SK-N-SH (cell line): ENCODE results near the gene ADAMTS16. TPM values are rescaled to one million over a fixed set of nuclear protein-coding genes. Genes with fewer than 3 reads are reported as not detected.

Experiments
- CTCF ChIA-PET: fragments of 300-600, 350-600 bp; formaldehyde crosslinking; extraction: SDS; loops from one replicate; lab custom pipeline; 2021; lab: Yijun Ruan, JAX
- POLR2A ChIA-PET: fragments of 350-600 bp; sonication (Branson Sonifier 250); formaldehyde crosslinking; extraction: SDS; loops from one replicate; lab custom pipeline; 2020; ENCODE audit warnings: antibody characterized with exemption, inconsistent platforms; lab: Yijun Ruan, JAX
- DNase-seq: peaks from one replicate; pipeline ENCODE4 v3.0.0; 2012
- H2AFZ ChIP-seq: fragments of 200-600 bp; sonication (generic); 2 replicates; pipeline ENCODE4 v1.8.1; 2016; ENCODE audit warnings: antibody characterized with exemption, mild to moderate bottlenecking, low read depth
- H3F3A ChIP-seq: fragments of 200-600 bp; sonication (generic); replicated peaks from 2 replicates; pipeline ENCODE3; 2016; ENCODE audit warnings: antibody characterized with exemption, mild to moderate bottlenecking; ENCODE audit not compliant: insufficient read depth
- H3K27ac ChIP-seq, 2 experiments: fragments of 200-500 bp in 1 of 2; fragments of 200-600 bp in 1 of 2; sonication (Bioruptor generic) in 1 of 2; sonication (generic), shearing (Covaris generic) in 1 of 2; 2 replicates each; pipeline versions ENCODE4 v1.5.1 to v1.6.1; 2014 to 2016; ENCODE audit warnings: low read depth in 2 of 2, inconsistent platforms in 1 of 2, low read length in 1 of 2, mild to moderate bottlenecking in 1 of 2, mixed read lengths in 1 of 2
- H3K27me3 ChIP-seq: fragments of 200-600 bp; sonication (generic), shearing (Covaris generic); 2 replicates; pipeline ENCODE4 v1.6.1; 2016; ENCODE audit warnings: mixed run types; ENCODE audit not compliant: insufficient read depth
- H3K36me3 ChIP-seq, 2 experiments: fragments of 200-500 bp in 1 of 2; fragments of 200-600 bp in 1 of 2; sonication (Bioruptor generic) in 1 of 2; sonication (generic) in 1 of 2; replicated peaks in 1 of 2; 2 replicates each; pipeline versions ENCODE3 to v1.5.1; 2014 to 2016; ENCODE audit warnings: low read length in 1 of 2, mild to moderate bottlenecking in 1 of 2; ENCODE audit not compliant: insufficient read depth in 2 of 2, control insufficient read depth in 1 of 2
- H3K4me1 ChIP-seq, 2 experiments: fragments of 200-500 bp in 1 of 2; fragments of 200-600 bp in 1 of 2; sonication (Bioruptor generic) in 1 of 2; sonication (generic), shearing (Covaris generic) in 1 of 2; 2 replicates each; pipeline versions ENCODE4 v1.5.1 to v1.6.1; 2014 to 2016; ENCODE audit warnings: low read depth in 1 of 2, low read length in 1 of 2, mixed run types in 1 of 2; ENCODE audit not compliant: insufficient read depth in 2 of 2, control insufficient read depth in 1 of 2
- H3K4me2 ChIP-seq: fragments of 200-600 bp; sonication (generic), shearing (Covaris generic); 2 replicates; pipeline ENCODE4 v1.6.1; 2017; ENCODE audit warnings: mixed run types
- H3K4me3 ChIP-seq, 2 experiments: fragments of 200-500 bp in 1 of 2; fragments of 200-600 bp in 1 of 2; sonication (Bioruptor generic) in 1 of 2; sonication (generic), shearing (Covaris generic) in 1 of 2; 2 replicates each; pipeline versions ENCODE4 v1.5.1 to v1.8.1; 2014 to 2016; ENCODE audit warnings: low read depth in 2 of 2, inconsistent platforms in 1 of 2, low read length in 1 of 2, mild to moderate bottlenecking in 1 of 2, mixed read lengths in 1 of 2, moderate library complexity in 1 of 2
- H3K79me2 ChIP-seq: fragments of 200-600 bp; sonication (generic); 2 replicates; pipeline ENCODE4 v1.8.1; 2017; ENCODE audit warnings: mild to moderate bottlenecking; ENCODE audit not compliant: insufficient read depth
- H3K9ac ChIP-seq: fragments of 200-600 bp; sonication (generic); 2 replicates; pipeline ENCODE4 v1.6.1; 2017; ENCODE audit warnings: mixed run types
- H3K9me2 ChIP-seq: fragments of 200-600 bp; sonication (generic); 2 replicates; pipeline ENCODE4 v1.6.1; 2017; ENCODE audit warnings: mixed run types
- H3K9me3 ChIP-seq: fragments of 200-600 bp; sonication (generic); 2 replicates; pipeline ENCODE4 v1.6.1; 2017; ENCODE audit warnings: mixed run types, mild to moderate bottlenecking, moderate library complexity
- H4K20me1 ChIP-seq: fragments of 200-600 bp; sonication (generic); 2 replicates; pipeline ENCODE4 v1.6.1; 2017; ENCODE audit warnings: mild to moderate bottlenecking, mixed run types; ENCODE audit not compliant: insufficient read depth
- CHD2 ChIP-seq: fragments of 150-350 bp; IDR thresholded peaks from 2 replicates; pipeline ENCODE4 v1.6.1; 2018; ENCODE audit warnings: low read length; ENCODE audit not compliant: partially characterized antibody
- EP300 ChIP-seq, 2 experiments: IDR thresholded peaks; 2 replicates each; pipeline versions ENCODE4 v1.4.0 to v1.6.1; 2012; ENCODE audit warnings: borderline replicate concordance in 1 of 2, low read depth in 1 of 2, low read length in 1 of 2
- EZH2phosphoT487 ChIP-seq: fragments of 200-600 bp; sonication (generic); IDR thresholded peaks from 2 replicates; pipeline ENCODE4 v1.6.1; 2017; ENCODE audit warnings: low read depth, mixed run types, mild to moderate bottlenecking, antibody characterized with exemption, moderate library complexity, borderline replicate concordance
- FOXJ3 ChIP-seq: sonication (generic); formaldehyde crosslinking; IDR thresholded peaks from 2 replicates; pipeline ENCODE4 v1.5.1; 2020; ENCODE audit warnings: mild to moderate bottlenecking, missing genetic modification reagents
- GATA2 ChIP-seq: sonication (generic); formaldehyde crosslinking; IDR thresholded peaks from 2 replicates; pipeline ENCODE4 v1.5.0; 2020; ENCODE audit warnings: mild to moderate bottlenecking, missing genetic modification reagents
- JUND ChIP-seq: IDR thresholded peaks from 2 replicates; pipeline ENCODE4 v1.4.0; 2012
- MEF2A ChIP-seq: IDR thresholded peaks from 2 replicates; pipeline ENCODE4 v1.4.0; 2012; ENCODE audit warnings: low read depth, borderline replicate concordance
- NRF1 ChIP-seq: IDR thresholded peaks from 2 replicates; pipeline ENCODE4 v1.6.1; 2012; ENCODE audit warnings: low read depth, mild to moderate bottlenecking, low read length
- RFX5 ChIP-seq: IDR thresholded peaks from 2 replicates; pipeline ENCODE4 v1.6.1; 2012; ENCODE audit warnings: mild to moderate bottlenecking, improper control_type of control experiment, low read length
- RXRA ChIP-seq: IDR thresholded peaks from 2 replicates; pipeline ENCODE4 v1.4.0; 2012; ENCODE audit warnings: low read depth, mild to moderate bottlenecking, borderline replicate concordance
- SMC3 ChIP-seq: IDR thresholded peaks from 2 replicates; pipeline ENCODE4 v1.6.1; 2012; ENCODE audit warnings: low read depth, low read length, improper control_type of control experiment
- TCF12 ChIP-seq: IDR thresholded peaks from 2 replicates; pipeline ENCODE4 v1.4.0; 2012
- WGBS: methylation state at CpG from one replicate; pipeline ENCODE4 v1.1.6; 2017; ENCODE audit warnings: low lambda C conversion rate; 5-methylcytosine and 5-hydroxymethylcytosine counted together
- polyA plus RNA-seq, 3 experiments: library from polyadenylated mRNA; depleted of rRNA; stranded (reverse); fragments of >200 nt; gene quantifications; 2 replicates each; pipeline ENCODE4 v1.2.3, GENCODE V29; 2012
- TF ChIP-seq, protein P1 (sequence below): IDR thresholded peaks from 2 replicates; pipeline ENCODE4 v1.4.0; 2012; ENCODE audit warnings: low read depth, borderline replicate concordance
- TF ChIP-seq, protein P2 (sequence below): IDR thresholded peaks from 2 replicates; pipeline ENCODE4 v1.4.0; 2012; ENCODE audit warnings: low read depth, borderline replicate concordance
- TF ChIP-seq, protein P3 (sequence below): IDR thresholded peaks from 2 replicates; pipeline ENCODE4 v1.6.1; 2012; ENCODE audit warnings: mild to moderate bottlenecking, low read depth, low read length, moderate library complexity

ADAMTS16 gene
- polyA plus RNA-seq, 1 of the 3 experiments (the other 2 are of a cell fraction) = not detected

DNA sequence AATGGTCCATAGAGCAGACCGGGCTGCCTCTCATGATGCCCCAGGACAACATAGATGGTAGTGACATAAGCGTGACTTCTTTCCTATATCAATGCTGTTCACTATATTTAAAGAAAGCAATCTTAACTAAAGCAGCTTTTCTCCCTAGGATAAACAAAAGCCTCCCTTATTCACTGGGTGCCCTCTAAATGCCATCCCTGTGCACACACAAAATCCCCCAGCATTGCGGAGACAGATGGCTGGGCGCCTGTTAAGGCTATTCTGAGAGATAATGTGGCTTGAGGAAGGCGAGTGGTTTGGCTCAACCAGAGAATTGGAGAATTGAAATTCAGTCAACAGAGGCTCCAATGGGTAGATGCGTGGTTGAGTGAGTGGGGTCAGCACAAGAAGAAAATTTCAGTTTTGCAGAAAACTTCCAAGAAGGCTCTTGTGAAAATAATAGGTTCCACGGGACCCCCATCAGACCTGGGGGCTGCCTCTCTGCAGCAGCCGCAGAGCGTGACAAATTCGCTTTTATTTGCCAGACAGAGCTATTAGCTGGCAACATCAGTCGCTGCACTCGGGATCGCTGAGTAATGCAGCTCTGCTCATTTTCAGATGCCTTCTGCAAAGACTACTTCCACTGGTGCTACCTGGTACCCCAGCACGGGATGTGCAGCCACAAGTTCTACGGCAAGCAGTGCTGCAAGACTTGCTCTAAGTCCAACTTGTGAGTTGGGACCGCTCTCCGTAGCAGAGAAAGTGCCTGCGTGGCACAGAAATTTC lies 178.5 kb downstream of the ADAMTS16 start:
- ChIA-PET CTCF (interaction anchor here (1.0 to 1.1 kb wide), 2 partner anchors 13 to 22 kb away, joined by 3 to 5 read pairs; no protein-coding TSS in a partner anchor), POLR2A (no interaction called here)
- no peak overlapping the region for H3K27ac ChIP-seq
- H3K27me3 ChIP-seq = no peaks in the 10 kb centered on the region
- H2AFZ ChIP-seq = no peak overlapping the region
- H3K4me1 ChIP-seq = peaks cover 9% of the 10 kb centered on the region in 2 experiments; a peak in 2 of 4 replicates
- TF ChIP-seq RFX5 = no peak
- no peak for TF ChIP-seq SMC3
- no peak for TF ChIP-seq CHD2
- no peak for TF ChIP-seq MEF2A
- TF ChIP-seq EZH2phosphoT487 = no peak
- no peak for TF ChIP-seq JUND
- TF ChIP-seq NRF1 = no peak
- TF ChIP-seq, protein P1, sequence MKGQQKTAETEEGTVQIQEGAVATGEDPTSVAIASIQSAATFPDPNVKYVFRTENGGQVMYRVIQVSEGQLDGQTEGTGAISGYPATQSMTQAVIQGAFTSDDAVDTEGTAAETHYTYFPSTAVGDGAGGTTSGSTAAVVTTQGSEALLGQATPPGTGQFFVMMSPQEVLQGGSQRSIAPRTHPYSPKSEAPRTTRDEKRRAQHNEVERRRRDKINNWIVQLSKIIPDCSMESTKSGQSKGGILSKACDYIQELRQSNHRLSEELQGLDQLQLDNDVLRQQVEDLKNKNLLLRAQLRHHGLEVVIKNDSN = no peak
- TF ChIP-seq, protein P2, sequence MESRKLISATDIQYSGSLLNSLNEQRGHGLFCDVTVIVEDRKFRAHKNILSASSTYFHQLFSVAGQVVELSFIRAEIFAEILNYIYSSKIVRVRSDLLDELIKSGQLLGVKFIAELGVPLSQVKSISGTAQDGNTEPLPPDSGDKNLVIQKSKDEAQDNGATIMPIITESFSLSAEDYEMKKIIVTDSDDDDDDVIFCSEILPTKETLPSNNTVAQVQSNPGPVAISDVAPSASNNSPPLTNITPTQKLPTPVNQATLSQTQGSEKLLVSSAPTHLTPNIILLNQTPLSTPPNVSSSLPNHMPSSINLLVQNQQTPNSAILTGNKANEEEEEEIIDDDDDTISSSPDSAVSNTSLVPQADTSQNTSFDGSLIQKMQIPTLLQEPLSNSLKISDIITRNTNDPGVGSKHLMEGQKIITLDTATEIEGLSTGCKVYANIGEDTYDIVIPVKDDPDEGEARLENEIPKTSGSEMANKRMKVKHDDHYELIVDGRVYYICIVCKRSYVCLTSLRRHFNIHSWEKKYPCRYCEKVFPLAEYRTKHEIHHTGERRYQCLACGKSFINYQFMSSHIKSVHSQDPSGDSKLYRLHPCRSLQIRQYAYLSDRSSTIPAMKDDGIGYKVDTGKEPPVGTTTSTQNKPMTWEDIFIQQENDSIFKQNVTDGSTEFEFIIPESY = no peak
- no peak for TF ChIP-seq RXRA
- no peak for TF ChIP-seq TCF12
- no peak for TF ChIP-seq GATA2 (CRISPR knock-in tag)
- no peak for TF ChIP-seq EP300 (IDR thresholded peaks at IDR 0.05; ENCODE audit: borderline replicate concordance in 1 of 2, low read depth in 1 of 2, low read length in 1 of 2)
- TF ChIP-seq FOXJ3 (CRISPR knock-in tag) = no peak
- TF ChIP-seq, protein P3, sequence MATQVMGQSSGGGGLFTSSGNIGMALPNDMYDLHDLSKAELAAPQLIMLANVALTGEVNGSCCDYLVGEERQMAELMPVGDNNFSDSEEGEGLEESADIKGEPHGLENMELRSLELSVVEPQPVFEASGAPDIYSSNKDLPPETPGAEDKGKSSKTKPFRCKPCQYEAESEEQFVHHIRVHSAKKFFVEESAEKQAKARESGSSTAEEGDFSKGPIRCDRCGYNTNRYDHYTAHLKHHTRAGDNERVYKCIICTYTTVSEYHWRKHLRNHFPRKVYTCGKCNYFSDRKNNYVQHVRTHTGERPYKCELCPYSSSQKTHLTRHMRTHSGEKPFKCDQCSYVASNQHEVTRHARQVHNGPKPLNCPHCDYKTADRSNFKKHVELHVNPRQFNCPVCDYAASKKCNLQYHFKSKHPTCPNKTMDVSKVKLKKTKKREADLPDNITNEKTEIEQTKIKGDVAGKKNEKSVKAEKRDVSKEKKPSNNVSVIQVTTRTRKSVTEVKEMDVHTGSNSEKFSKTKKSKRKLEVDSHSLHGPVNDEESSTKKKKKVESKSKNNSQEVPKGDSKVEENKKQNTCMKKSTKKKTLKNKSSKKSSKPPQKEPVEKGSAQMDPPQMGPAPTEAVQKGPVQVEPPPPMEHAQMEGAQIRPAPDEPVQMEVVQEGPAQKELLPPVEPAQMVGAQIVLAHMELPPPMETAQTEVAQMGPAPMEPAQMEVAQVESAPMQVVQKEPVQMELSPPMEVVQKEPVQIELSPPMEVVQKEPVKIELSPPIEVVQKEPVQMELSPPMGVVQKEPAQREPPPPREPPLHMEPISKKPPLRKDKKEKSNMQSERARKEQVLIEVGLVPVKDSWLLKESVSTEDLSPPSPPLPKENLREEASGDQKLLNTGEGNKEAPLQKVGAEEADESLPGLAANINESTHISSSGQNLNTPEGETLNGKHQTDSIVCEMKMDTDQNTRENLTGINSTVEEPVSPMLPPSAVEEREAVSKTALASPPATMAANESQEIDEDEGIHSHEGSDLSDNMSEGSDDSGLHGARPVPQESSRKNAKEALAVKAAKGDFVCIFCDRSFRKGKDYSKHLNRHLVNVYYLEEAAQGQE = no peak
- H3K9me2 ChIP-seq = no peaks in the 10 kb centered on the region
- H3K4me2 ChIP-seq = no peak overlapping the region
- no peaks in the 10 kb centered on the region for H3K9me3 ChIP-seq
- H3K79me2 ChIP-seq = no peaks in the 10 kb centered on the region
- H3K9ac ChIP-seq = no peak overlapping the region
- H3K36me3 ChIP-seq = no peaks in the 10 kb centered on the region
- H4K20me1 ChIP-seq = no peaks in the 10 kb centered on the region
- no peak overlapping the region for H3K4me3 ChIP-seq
- WGBS = 72% methylated on average over 18 of the region's 18 CpGs
- peak; percentile 46 for DNase-seq
- H3F3A ChIP-seq = peaks cover 3% of the 10 kb centered on the region
